ENCODE data around the gene SIGLEC12.

DNA sequence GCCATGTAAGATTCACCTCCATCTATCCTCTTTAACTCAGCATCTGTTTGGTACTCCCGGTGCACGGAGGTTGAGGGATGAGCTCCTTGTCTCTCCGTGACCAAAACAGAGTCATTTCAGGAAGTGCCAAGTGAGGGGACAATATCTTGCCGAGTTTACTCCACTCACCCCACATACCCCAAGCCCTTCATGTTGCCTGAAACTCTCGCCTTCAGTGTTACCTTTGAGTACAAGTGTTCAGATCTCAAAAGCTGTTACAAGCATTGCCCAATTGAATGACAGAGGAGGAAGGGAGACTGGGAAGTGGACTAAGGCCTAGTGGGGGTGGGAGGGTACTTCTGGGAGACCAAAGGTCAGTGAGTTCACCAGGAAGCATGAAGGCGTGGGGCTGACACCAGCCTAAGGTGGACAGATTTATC is 6.0 kb upstream of the SIGLEC12 start:
- TF ChIP-seq, protein P1, sequence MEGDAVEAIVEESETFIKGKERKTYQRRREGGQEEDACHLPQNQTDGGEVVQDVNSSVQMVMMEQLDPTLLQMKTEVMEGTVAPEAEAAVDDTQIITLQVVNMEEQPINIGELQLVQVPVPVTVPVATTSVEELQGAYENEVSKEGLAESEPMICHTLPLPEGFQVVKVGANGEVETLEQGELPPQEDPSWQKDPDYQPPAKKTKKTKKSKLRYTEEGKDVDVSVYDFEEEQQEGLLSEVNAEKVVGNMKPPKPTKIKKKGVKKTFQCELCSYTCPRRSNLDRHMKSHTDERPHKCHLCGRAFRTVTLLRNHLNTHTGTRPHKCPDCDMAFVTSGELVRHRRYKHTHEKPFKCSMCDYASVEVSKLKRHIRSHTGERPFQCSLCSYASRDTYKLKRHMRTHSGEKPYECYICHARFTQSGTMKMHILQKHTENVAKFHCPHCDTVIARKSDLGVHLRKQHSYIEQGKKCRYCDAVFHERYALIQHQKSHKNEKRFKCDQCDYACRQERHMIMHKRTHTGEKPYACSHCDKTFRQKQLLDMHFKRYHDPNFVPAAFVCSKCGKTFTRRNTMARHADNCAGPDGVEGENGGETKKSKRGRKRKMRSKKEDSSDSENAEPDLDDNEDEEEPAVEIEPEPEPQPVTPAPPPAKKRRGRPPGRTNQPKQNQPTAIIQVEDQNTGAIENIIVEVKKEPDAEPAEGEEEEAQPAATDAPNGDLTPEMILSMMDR (conservative IDR thresholded peaks at IDR 0.05 in 1 of 2, IDR thresholded peaks at IDR 0.05 in 1 of 2; ENCODE audit: extremely low read depth in 1 of 2, insufficient read depth in 1 of 2, low read depth in 1 of 2, low read length in 2 of 2) = no peak
- no peak for TF ChIP-seq EZH2 (IDR thresholded peaks at IDR 0.05; ENCODE audit: borderline replicate concordance, low read length)

Data from mammary epithelial cell (primary cell).